Fibroblast of mammary gland (primary cell): ENCODE results near the gene PHRF1.

Source experiments
- DNase-seq: peaks from one replicate; pipeline ENCODE4 v3.0.0-alpha.2; 2010; ENCODE audit warnings: low read depth
- H3K4me3 ChIP-seq: 2 replicates; pipeline ENCODE4 v1.5.1; 2011; ENCODE audit warnings: low read depth, mild to moderate bottlenecking, low read length, moderate library complexity; ENCODE audit not compliant: control insufficient read depth
- CTCF ChIP-seq: conservative IDR thresholded peaks from 2 replicates; pipeline ENCODE4 v1.5.1; 2011; ENCODE audit warnings: low read depth, low read length, inconsistent platforms; ENCODE audit not compliant: control insufficient read depth, insufficient read depth

The PHRF1 gene

GRCh38 chr11:531919-532526, 44.2 kb upstream of the PHRF1 start:
- no peak for TF ChIP-seq CTCF
- DNase-seq, result no peak
- H3K4me3 ChIP-seq, result no peak overlapping the region

- TF ChIP-seq CTCF, result no peak
- no peak overlapping the region for H3K4me3 ChIP-seq
- DNase-seq, result no peak
These were observed 43.7 kb upstream of the PHRF1 start for GRCh38 chr11:532527-532985.

- H3K4me3 ChIP-seq, result no peak overlapping the region
- DNase-seq, result no peak
- no peak for TF ChIP-seq CTCF
These were observed 43.2 kb upstream of the PHRF1 start for GRCh38 chr11:532986-533585.

- no peak for DNase-seq
- H3K4me3 ChIP-seq, result peak overlapping the region; percentile 67
- no peak for TF ChIP-seq CTCF
These were observed 42.5 kb upstream of the PHRF1 start for GRCh38 chr11:533586-534395.

- DNase-seq, result no peak
- TF ChIP-seq CTCF, result no peak
- peak overlapping the region; percentile 67 for H3K4me3 ChIP-seq
These were observed 41.7 kb upstream of the PHRF1 start for GRCh38 chr11:534396-535209.

GRCh38 chr11:535210-535518, 41.1 kb upstream of the PHRF1 start:
- peak overlapping the region; percentile 67 for H3K4me3 ChIP-seq
- no peak for TF ChIP-seq CTCF
- DNase-seq, result no peak
